SKM-1 (cell line): ENCODE data around the gene OR4N2.
"Not testable (repeated sequence)": the region's sequence is repeated elsewhere in the genome, so short reads cannot be mapped to it uniquely, and the experiment has no call there.

Experiments
- DNase-seq: peaks from one replicate; lab custom pipeline; 2025; ENCODE audit not compliant: unreplicated experiment; lab: John Stamatoyannopoulos, UW

OR4N2 gene, protein sequence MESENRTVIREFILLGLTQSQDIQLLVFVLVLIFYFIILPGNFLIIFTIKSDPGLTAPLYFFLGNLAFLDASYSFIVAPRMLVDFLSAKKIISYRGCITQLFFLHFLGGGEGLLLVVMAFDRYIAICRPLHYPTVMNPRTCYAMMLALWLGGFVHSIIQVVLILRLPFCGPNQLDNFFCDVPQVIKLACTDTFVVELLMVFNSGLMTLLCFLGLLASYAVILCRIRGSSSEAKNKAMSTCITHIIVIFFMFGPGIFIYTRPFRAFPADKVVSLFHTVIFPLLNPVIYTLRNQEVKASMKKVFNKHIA

DNA sequence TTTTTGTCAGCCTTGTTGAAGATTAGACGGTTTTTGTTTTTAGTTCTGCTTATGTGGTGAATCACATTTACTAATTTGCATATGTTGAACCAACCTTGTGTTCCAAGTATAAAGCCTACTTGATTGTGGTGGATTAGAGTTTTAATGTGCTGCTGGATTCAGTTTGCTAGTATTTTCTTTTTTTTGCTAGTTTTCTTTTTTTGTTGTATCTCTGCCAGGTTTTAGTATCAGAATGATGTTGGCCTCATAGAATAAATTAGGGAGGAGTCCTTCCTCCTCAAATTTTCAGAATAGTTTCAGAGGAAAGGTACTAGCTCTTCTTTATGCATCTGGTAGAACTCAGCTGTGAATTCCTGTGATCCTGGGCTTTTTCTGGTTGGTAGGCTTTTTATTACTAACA is at the start of gene OR4N2:
Gene OR4N2 (plus strand): TSS at position 301 of the 400 bp plus-strand sequence. CDS start 23,679 bp downstream, outside the sequence.
- not testable (repeated sequence) for DNase-seq

DNA sequence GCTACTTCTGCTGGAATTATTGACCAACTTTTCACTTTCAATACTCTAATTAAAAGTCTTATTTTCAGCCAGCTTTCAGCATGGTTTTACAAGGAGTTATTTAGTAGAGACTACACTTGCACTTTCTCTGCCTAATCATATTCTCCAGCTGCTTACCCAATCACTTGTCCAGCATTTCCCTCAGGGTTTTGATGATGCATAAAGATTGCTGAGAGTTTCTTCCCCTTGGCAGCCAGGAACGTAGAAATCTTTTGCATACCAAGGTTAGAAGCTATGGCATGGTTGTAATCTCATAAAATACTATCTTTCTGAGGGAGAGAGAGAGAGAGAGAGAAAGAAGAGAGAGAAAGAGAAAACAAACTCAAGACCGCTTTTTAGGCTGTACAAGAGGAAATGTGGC is 49.4 kb upstream of the OR4N2 start:
- DNase-seq = no peak

DNA sequence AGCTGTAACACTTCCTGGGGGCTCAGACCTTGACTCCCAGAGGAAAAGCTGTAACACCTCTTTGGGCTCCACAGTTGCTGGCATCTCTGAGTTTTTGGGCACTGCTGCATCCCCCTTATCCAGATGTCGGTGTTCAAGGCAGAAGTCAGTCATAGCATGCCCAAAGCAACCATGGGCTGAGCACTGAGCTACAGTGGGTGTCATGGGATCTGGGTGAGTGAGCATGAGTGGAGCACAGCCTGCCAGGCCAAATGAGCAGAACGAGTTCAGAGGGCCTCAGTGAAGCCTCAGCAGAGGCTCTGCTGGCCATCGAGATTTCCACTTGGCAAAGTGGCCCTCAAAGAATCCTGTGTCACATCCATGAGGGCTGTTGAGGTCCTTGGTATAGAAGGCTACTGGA is 32.1 kb upstream of the OR4N2 start:
- DNase-seq = not testable (repeated sequence)

DNA sequence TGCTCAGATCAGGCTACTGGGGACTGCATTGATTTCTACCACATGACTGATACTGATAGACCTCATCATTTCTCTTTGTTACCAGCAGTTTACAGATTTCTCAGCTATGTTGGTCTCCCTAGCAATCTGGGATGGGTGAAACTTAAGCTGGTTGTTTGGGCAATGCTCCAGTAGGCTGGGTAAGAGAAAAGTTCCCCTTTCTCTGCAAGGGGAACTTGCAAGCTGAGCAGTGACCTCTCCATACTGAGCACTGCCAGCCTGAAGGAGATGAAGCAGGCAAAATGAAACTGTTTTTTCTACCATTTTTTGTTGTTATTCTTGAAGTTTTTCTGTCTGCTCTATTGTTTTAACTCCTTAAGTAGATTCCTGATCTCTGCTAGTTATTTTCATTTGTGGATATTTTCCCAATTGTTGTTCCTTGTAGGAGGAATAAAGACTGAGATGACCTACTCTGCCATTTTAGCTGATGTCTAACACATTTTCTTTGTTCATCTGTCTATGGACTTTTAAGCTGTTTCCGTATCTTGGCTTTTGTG is 31.6 kb upstream of the OR4N2 start:
- peak; percentile 2 for DNase-seq

DNA sequence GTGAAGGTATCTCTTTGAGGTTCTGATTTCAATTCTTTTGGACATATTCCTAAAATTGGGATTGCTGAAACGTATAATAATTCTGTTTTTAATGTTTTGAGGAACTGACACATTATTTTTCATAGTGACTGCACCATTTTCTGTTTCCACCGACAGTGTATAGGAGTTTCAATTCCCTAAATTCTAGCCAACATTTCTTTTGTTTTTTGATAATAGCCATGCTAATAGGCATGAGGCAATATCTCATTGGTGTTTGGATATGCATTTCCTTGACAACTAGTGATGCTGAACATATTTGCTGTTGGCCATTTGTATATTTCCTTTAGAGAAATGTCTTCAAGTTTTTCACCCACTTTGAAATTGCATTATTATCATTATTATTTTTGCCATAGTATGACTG is 31.1 kb upstream of the OR4N2 start:
- not testable (repeated sequence) for DNase-seq

DNA sequence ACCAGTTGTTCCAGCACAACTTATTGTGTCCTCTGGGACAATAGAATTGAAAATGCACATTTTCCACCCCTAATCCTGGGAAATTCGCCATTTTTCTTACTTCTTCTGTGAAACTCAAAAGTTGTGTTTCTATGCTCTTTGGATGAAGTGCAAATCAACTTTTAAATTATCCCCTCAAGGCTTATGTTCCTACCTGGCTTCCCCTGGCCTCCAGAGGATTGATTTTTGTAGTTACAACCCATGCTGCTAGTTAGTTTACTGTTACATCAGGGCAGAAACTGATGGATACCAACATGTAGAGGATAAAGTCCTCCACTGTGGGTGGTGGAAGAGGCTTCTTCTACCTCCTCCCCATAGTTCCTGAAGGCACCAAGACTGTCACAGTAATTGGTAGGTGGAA is 30.4 kb upstream of the OR4N2 start, which contains the start of gene OR4M1:
Gene OR4M1 (plus strand): TSS at position 301 of the 400 bp plus-strand sequence. CDS start 6,819 bp downstream, outside the sequence.
- not testable (repeated sequence) for DNase-seq

DNA sequence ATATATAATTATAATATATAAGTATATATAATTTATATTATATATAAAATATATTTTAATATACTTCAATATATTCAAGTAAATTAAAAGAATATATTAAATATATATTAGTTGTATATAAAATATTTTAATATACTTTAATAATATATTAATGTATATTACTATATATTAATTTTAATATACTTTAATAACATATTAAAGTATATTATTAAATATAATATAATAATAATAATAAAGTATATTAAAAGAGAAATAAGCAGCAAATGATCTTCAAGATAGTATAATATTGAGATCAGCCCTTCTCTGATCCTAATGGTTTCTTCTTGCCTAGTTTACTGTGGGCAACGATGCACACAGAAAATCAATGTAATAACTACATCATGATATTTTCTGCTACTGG is 28.0 kb upstream of the OR4N2 start:
- no peak for DNase-seq

DNA sequence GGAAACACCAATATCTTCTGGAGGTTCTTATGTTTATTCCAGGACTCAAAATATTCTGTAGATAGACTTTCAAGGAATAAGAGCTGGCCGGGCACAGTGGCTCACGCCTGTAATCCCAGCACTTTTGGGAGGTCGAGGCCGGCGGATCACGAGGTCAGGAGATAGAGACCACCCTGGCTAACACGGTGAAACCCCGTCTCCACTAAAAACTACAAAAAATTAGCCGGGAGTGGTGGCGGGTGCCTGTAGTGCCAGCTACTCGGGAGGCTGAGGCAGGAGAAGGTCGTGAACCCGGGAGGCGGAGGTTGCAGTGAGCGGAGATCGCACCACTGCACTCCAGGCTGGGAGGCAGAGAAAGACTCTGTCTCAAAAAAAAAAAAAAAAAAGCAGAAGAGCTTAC is 17.7 kb upstream of the OR4N2 start:
- DNase-seq = not testable (repeated sequence)

DNA sequence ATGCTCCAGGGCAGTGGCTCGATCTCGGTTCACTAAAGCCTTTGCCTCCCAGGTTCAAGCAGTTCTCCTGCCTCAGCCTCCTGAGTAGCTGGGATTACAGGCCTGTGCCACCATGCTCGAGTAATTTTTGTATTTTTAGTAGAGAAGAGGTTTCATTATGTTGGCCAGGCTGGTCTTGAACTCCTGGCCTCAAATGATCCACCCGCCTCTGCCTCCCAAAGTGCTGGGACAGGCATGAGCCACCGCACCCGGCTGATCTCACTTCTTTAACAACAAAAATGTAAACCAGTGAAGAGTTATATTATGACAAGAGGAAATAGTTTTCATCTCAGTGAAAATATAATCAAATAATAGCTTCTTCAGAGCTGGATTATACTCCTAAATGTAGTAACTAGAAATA is 16.3 kb upstream of the OR4N2 start:
- not testable (repeated sequence) for DNase-seq

DNA sequence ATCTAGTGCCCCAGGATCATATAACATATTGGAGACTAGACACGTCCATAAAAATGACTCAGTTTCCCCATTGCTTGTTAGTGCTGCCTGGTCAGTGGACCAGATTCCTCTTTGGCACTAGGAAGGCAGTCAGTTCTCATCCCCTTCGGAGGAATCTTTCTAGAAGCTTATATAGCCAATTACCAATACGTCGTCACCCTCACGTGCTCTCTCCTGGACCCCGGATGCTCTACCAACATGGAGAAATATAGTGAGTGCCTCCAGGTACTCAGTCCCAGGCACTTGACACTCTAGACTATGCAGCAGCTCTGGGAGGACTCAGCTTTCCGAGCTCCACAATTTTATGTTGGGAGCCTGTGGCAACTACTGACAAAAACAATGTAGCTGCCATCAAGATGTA is 15.4 kb upstream of the OR4N2 start:
- not testable (repeated sequence) for DNase-seq

DNA sequence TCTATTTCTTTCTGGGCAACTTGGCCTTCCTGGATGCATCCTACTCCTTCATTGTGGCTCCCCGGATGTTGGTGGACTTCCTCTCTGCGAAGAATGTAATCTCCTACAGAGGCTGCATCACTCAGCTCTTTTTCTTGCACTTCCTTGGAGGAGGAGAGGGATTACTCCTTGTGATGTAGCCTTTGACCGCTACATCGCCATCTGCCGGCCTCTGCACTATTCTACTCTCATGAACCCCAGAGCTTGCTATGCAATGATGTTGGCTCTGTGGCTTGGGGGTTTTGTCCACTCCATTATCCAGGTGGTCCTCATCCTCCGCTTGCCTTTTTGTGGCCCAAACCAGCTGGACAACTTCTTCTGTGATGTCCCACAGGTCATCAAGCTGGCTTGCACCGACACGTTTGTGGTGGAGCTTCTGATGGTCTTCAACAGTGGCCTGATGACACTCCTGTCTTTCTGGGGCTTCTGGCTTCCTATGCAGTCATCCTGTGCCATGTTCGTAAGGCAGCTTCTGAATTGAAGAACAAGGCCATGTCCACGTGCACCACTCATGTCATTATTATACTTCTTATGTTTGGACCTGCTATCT is 7.0 kb upstream of the OR4N2 start:
- DNase-seq = not testable (repeated sequence)

DNA sequence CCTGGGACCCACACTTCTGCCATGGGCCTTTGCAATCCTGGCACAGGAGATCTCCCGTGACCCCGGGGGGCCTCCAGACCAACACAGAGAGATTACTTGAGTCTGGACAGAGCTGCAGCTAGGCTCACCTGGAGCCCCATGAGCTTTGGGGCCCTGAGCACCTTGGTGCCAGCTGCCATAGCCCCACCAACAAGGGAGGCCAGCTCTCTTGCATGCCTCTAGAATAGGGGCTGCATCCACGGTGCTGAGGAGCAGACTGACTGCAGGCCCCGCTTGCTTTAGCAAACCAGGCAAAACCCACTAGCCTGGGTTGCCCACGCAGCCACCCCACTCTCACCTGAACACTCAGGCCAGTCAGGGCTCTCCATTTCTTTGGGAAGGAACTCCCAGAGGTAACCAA is 3.7 kb upstream of the OR4N2 start:
- DNase-seq = no peak

DNA sequence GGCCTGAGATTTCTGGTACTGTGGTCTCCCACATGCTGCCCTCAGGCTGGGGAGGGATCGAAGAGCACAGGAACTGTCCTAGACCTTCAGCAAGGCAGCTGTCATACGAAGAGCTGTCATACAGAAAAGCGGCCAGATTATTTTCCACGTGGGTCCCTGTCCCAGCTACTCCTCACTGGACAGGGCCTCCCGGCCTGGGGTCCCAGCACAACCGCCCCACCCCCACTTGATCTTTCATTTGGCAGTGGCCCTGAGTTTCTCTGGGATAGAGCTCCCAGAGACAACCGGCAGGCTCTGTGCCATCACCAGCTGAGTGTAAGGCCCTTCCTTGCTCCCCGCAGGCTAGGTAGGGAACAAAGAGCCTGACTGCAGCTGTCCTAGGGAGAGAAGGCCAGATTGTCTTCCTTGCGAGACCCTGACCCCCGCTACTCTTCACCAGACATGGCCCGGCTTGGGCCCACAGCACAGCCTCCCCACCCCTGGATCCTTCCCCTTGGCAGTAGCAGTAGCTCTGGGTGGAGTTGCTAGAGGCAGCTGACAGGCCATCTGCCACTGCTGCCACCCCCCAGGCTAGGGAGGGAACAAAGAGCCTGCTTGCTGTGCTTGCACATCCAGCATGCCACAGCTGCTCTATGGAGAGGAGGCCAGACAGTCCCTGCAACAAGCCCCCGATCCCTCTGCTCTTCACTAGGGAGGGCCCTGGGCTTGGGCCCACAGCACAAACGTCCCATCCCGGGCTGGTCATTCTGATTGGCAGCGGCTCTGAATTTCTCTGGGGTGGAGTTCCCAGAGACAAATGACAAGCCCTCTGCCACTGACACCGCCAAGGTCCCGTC is 3.1 kb upstream of the OR4N2 start:
- no peak for DNase-seq

DNA sequence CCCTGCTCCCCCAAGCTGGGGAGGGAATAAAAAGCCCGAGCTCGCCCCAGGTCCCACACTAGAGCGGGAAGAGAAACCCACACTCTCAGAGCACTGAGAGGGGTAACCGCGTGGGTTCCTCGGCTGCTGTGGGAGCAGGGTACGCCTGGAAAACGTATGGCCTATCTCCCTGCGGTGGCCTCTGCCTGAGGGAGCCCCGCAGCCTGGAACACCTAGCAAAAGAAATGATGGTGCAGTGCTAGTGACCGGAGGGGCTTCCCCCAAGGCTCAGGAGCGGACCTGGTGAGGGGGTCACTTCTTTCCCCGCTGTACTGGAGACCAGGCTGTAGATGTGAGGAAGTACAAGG is 2.5 kb upstream of the OR4N2 start:
- no peak for DNase-seq

DNA sequence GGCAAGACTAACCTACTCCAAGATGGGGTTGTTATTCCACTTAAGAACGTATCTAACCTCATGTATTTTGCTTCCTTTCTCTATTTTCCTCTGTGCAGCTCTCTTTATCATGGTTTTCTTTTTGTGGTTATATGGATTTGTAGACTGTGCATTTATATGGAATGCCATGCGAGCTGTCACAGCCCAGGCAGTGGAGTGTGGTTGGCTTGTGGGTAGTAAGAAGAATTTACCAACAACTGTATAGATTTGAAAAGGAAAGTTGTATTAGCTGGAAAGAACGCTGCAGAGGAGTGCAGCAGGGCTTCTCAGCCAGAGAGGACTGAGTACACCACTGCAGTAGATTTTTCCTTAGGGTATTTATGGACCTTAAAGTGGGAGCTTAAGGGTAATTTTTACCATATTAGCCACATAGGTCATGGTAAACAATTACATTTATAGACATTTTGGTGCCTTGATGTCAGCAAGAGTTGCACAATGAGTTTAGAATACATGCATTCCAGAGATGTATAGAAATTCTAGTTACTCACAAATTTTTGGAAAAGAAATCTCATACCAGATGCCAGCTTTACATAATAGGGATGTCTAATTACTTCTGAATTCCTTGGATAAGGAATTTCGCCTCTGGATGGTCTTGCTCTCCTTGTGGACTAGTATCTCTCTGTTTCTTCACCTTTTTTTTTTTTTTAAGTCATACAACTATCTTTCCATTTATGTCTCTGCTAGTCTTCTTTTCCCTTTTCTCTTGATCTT is 9.8 kb downstream of the OR4N2 start:
- DNase-seq = not testable (repeated sequence)

DNA sequence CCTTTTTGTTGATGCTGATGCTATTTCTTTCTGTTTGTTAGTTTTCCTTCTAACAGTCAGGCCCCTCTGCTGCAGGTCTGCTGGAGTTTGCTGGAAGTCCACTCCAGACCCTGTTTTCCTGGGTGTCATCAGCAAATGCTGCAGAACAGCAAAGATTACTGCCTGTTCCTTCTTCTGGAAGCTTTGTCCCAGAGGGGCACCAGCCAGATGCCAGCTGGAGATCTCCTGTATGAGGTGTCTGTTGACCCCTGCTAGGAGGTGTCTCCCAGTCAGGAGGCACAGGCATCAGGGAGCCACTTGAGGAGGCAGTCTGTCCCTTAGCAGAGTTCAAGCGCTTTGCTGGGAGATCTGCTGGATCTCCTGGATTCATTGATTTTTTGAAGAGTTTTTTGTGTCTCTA is 16.3 kb downstream of the OR4N2 start:
- not testable (repeated sequence) for DNase-seq

DNA sequence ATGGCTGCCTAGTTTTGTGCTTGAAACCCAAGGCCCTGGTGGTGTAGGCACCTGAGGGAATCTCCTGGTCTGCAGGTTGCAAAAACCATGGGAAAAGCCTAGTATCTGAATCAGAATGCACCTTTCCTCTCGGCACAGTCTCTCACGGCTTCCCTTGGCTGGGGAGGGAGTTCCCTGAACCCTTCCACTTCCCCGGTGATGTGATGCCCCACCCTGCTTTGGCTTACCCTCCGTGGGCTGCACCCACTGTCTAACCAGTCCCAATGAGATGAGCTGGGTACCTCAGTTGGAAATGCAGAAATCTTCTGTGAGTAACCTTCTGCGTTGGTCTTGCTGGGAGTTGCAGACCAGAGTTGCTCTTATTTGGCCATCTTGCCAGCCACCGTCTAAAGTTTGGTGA is 17.4 kb downstream of the OR4N2 start:
- DNase-seq = not testable (repeated sequence)

DNA sequence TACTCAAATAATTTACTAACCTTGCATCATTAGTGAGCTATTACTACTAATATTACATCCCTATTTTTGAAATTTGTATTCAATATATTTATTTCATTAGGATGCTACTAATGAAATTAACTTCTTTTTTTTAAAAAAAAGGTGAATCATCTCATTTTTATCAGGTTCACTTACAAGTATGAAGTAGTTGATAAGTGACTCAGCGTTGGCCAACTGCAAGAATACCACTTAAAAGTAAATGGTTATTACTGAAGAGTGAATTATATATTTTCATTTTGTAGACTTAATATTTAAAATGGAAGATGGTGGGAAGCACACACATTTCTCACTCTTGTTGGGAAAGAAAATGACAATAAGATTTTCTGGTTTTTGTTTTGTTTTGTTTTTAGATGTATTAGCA is 19.6 kb downstream of the OR4N2 start:
- DNase-seq = no peak

DNA sequence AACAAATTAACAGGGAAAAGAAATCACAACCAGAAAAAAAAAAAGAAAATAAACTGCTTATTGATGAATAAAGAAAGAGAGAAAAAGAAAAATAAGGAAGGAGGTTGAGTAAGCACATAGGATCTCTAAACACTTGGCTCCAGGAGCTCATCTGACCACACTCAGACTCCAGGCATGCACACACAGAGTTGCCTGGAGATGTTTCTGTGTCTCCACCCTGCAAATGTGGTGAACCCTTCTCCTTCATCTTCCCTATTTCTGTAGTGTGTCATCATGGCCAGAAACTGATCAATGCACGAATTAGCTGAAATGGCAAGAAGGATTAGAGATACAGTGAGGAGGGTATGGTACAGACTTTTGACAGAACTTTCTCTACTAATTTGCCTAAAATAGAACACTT is 20.2 kb downstream of the OR4N2 start:
- DNase-seq = no peak

DNA sequence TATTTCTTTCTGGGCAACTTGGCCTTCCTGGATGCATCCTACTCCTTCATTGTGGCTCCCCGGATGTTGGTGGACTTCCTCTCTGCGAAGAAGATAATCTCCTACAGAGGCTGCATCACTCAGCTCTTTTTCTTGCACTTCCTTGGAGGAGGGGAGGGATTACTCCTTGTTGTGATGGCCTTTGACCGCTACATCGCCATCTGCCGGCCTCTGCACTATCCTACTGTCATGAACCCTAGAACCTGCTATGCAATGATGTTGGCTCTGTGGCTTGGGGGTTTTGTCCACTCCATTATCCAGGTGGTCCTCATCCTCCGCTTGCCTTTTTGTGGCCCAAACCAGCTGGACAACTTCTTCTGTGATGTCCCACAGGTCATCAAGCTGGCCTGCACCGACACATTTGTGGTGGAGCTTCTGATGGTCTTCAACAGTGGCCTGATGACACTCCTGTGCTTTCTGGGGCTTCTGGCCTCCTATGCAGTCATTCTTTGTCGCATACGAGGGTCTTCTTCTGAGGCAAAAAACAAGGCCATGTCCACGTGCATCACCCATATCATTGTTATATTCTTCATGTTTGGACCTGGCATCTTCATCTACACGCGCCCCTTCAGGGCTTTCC is 24.2 kb downstream of the OR4N2 start:
- DNase-seq = not testable (repeated sequence)
